Endothelial cell (in vitro differentiated cells): ENCODE data around the gene ZNF646. TPM values are rescaled to one million over a fixed set of nuclear protein-coding genes. Genes with fewer than 3 reads are reported as not detected.

ENCODE experiments used
- DNase-seq: peaks from one replicate; pipeline ENCODE4 v3.0.0; 2021; ENCODE audit warnings: low spot score
- H3K27ac Mint-ChIP-seq: one replicate; pipeline ENCODE4 v1.8.0; 2021; ENCODE audit warnings: mixed read lengths, inconsistent platforms; ENCODE audit not compliant: unreplicated experiment
- H3K27me3 Mint-ChIP-seq: one replicate; pipeline ENCODE4 v1.8.0; 2021; ENCODE audit warnings: mild to moderate bottlenecking, moderate library complexity, mixed read lengths, inconsistent platforms; ENCODE audit not compliant: unreplicated experiment
- H3K36me3 Mint-ChIP-seq: one replicate; pipeline ENCODE4 v1.8.0; 2021; ENCODE audit warnings: mild to moderate bottlenecking, low read depth, mixed read lengths, inconsistent platforms; ENCODE audit not compliant: unreplicated experiment
- H3K4me1 Mint-ChIP-seq: one replicate; pipeline ENCODE4 v1.8.0; 2021; ENCODE audit warnings: mild to moderate bottlenecking, mixed read lengths, inconsistent platforms; ENCODE audit not compliant: unreplicated experiment
- H3K4me3 Mint-ChIP-seq: one replicate; pipeline ENCODE4 v1.8.0; 2021; ENCODE audit warnings: mild to moderate bottlenecking, mixed read lengths, inconsistent platforms; ENCODE audit not compliant: unreplicated experiment
- H3K9me3 Mint-ChIP-seq: one replicate; pipeline ENCODE4 v1.8.0; 2021; ENCODE audit warnings: mixed read lengths, inconsistent platforms; ENCODE audit not compliant: unreplicated experiment
- total RNA-seq: library from RNA; stranded (reverse); fragmentation: NEBNext Ultra II Directional; extraction: Animal tissue kit (Norgen Biotek cat#: 25700); gene quantifications from one replicate; pipeline ENCODE4 v1.2.1, GENCODE V29; 2021; ENCODE audit not compliant: unreplicated experiment
- TF ChIP-seq, protein P1 (sequence below): fragments of 200-600 bp; sonication (generic); IDR thresholded peaks from one replicate; pipeline ENCODE4 v1.5.0; 2021; ENCODE audit warnings: antibody characterized with exemption; ENCODE audit not compliant: unreplicated experiment

The ZNF646 gene
- total RNA-seq, 1 donor from 2014 or later: 25.5 TPM

DNA sequence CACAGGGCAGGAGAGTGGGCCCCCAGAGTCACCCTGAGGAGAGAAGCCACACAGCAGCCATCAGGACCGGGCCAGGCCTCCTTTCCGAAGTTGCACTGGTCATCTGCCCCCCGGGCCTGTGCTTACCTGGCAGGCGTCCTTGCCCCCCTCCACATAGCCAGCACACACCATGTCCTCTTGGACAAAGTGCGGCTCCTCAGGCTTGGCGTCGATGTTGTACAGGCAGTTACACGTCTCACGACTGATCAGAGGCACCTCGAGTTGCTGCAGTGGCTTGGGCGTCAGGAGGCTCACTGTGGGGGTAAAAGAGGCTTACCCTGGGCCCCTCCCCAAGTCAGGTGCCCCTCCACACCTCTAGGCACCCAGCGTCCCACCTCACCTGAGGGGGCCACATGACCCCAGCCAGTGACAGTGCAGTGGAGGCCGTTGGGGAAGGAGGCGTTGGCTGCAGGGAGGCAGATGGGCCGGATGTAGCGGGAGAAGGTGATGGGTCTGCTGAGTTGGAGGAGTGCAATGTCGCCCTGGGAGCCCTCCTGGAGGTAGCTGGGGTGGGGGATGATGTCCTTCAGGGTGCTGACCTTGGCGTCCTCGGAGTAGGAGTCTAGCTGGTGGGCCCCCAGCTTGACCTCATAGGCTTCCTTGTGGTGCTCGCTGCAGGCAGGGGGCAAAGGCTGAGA, 58.2 kb downstream of the ZNF646 start:
- H3K36me3 Mint-ChIP-seq: peaks cover 28% of the 10 kb centered on the region
- H3K4me1 Mint-ChIP-seq: peaks cover 12% of the 10 kb centered on the region
- no peaks in the 10 kb centered on the region for H3K9me3 Mint-ChIP-seq
- H3K4me3 Mint-ChIP-seq: no peak overlapping the region
- TF ChIP-seq, protein P1, sequence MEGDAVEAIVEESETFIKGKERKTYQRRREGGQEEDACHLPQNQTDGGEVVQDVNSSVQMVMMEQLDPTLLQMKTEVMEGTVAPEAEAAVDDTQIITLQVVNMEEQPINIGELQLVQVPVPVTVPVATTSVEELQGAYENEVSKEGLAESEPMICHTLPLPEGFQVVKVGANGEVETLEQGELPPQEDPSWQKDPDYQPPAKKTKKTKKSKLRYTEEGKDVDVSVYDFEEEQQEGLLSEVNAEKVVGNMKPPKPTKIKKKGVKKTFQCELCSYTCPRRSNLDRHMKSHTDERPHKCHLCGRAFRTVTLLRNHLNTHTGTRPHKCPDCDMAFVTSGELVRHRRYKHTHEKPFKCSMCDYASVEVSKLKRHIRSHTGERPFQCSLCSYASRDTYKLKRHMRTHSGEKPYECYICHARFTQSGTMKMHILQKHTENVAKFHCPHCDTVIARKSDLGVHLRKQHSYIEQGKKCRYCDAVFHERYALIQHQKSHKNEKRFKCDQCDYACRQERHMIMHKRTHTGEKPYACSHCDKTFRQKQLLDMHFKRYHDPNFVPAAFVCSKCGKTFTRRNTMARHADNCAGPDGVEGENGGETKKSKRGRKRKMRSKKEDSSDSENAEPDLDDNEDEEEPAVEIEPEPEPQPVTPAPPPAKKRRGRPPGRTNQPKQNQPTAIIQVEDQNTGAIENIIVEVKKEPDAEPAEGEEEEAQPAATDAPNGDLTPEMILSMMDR: no peak
- H3K27ac Mint-ChIP-seq: peak overlapping the region; percentile 65
- H3K27me3 Mint-ChIP-seq: peaks cover 17% of the 10 kb centered on the region
- DNase-seq: no peak

- Mint-ChIP-seq H3K27me3 (peaks cover 17% of the 10 kb centered on the region), H3K9me3 (no peaks in the 10 kb centered on the region), H3K36me3 (peaks cover 23% of the 10 kb centered on the region), H3K4me1 (peaks cover 12% of the 10 kb centered on the region), H3K27ac (peak overlapping the region; percentile 65), H3K4me3 (no peak overlapping the region)
- TF ChIP-seq, protein P1: no peak
- DNase-seq: no peak
Measured at GRCh38 chr16:31133046-31133501, 58.9 kb downstream of the ZNF646 start.

Other genes with a start within 250 kb of the ZNF646 start
- gene BCL7C, start 180.3 kb upstream of the ZNF646 start, total RNA-seq: 53.9 TPM
- gene CTF1, start 177.8 kb upstream of the ZNF646 start, total RNA-seq: 3.4 TPM
- gene FBXL19, start 150.8 kb upstream of the ZNF646 start, total RNA-seq: 117 TPM
- gene ORAI3, start 125.4 kb upstream of the ZNF646 start, total RNA-seq: 42.9 TPM
- gene SETD1A, start 116.7 kb upstream of the ZNF646 start, total RNA-seq: 23.4 TPM
- gene HSD3B7, start 89.2 kb upstream of the ZNF646 start, total RNA-seq: 5.3 TPM
- gene STX1B, start 63.8 kb upstream of the ZNF646 start, total RNA-seq: 5.5 TPM
- 74.2 TPM for gene STX4, start 40.9 kb upstream of the ZNF646 start, total RNA-seq
- gene ZNF668, start 182 bp upstream of the ZNF646 start, total RNA-seq: 13.6 TPM
- 1.8 TPM for gene PRSS53, start 14.5 kb downstream of the ZNF646 start, total RNA-seq
- gene VKORC1, start 20.4 kb downstream of the ZNF646 start, total RNA-seq: 59.6 TPM
- 56.8 TPM for gene BCKDK, start 34.0 kb downstream of the ZNF646 start, total RNA-seq
- gene KAT8, start 43.2 kb downstream of the ZNF646 start, total RNA-seq: 49.7 TPM
- 3.8 TPM for gene PRSS8, start 61.3 kb downstream of the ZNF646 start, total RNA-seq
- 0.74 TPM for gene PRSS36, start 75.6 kb downstream of the ZNF646 start, total RNA-seq
- gene FUS, start 105.7 kb downstream of the ZNF646 start, total RNA-seq: 590 TPM
- gene PYCARD, start 128.3 kb downstream of the ZNF646 start, total RNA-seq: 35.6 TPM
- gene TRIM72, start 139.7 kb downstream of the ZNF646 start, total RNA-seq: 0.18 TPM
- gene PYDC1, start 142.7 kb downstream of the ZNF646 start, total RNA-seq: not detected
- 0.74 TPM for gene ITGAM, start 185.6 kb downstream of the ZNF646 start, total RNA-seq